Gastroesophageal sphincter (tissue), 4 donors: ENCODE results near the gene WNT2. TPM values are rescaled to one million over a fixed set of nuclear protein-coding genes. Genes with fewer than 3 reads are reported as not detected.

Experiments used
- ATAC-seq: fragments of 150-250 bp; one replicate; pipeline ENCODE4 v1.9.1; 2016; ENCODE audit warnings: mild to moderate bottlenecking, moderate library complexity
- H3K27ac ChIP-seq, 4 donors: fragments of 200-600 bp; sonication (generic) in 3 of 4; 1 replicate in 3 of 4; 2 replicates in 1 of 4; pipeline ENCODE4 v1.5.1; 2016 to 2019
- H3K27me3 ChIP-seq: fragments of 200-600 bp; sonication (generic); one replicate; pipeline ENCODE4 v1.5.1; 2019
- H3K36me3 ChIP-seq, 2 donors: fragments of 200-600 bp; sonication (generic); one replicate each; pipeline ENCODE4 v1.5.1; 2019; ENCODE audit warnings: control low read depth in 1 of 2
- H3K4me1 ChIP-seq, 3 donors: fragments of 200-600 bp; sonication (generic); 1 replicate in 2 of 3; 2 replicates in 1 of 3; pipeline ENCODE4 v1.5.1; 2016 to 2019; ENCODE audit warnings: control low read depth in 2 of 3
- H3K4me3 ChIP-seq, 2 donors: fragments of 200-600 bp; sonication (generic); one replicate each; pipeline ENCODE4 v1.5.1; 2019; ENCODE audit warnings: mild to moderate bottlenecking in 1 of 2, moderate library complexity in 1 of 2
- H3K9me3 ChIP-seq, 3 donors: fragments of 200-600 bp; sonication (generic); one replicate each; pipeline ENCODE4 v1.5.1; 2017 to 2019; ENCODE audit warnings: control low read depth in 2 of 3
- CTCF ChIP-seq, 4 experiments: fragments of 200-600 bp in 2 of 4; fragments of 450-650 bp in 2 of 4; sonication (generic) in 1 of 4; IDR thresholded peaks; one replicate each; pipeline ENCODE4 v1.5.1; 2017 to 2019; ENCODE audit warnings: antibody characterized with exemption in 4 of 4, mild to moderate bottlenecking in 2 of 4, moderate library complexity in 2 of 4
- EP300 ChIP-seq: sonication (generic); formaldehyde crosslinking; IDR thresholded peaks from one replicate; pipeline ENCODE4 v1.6.1; 2017; ENCODE audit warnings: antibody characterized with exemption, mild to moderate bottlenecking
- POLR2A ChIP-seq, 2 donors: fragments of 450-650 bp; IDR thresholded peaks; one replicate each; pipeline ENCODE4 v1.6.1; 2017; ENCODE audit warnings: antibody characterized with exemption in 2 of 2, mild to moderate bottlenecking in 2 of 2, moderate library complexity in 1 of 2
- POLR2AphosphoS5 ChIP-seq: sonication (generic); formaldehyde crosslinking; IDR thresholded peaks from one replicate; pipeline ENCODE4 v1.6.1; 2017; ENCODE audit warnings: antibody characterized with exemption
- WGBS, 2 donors: methylation state at CpG; one replicate each; pipeline ENCODE4 v1.1.5; 2018; ENCODE audit warnings: low coverage in 1 of 2; 5-methylcytosine and 5-hydroxymethylcytosine counted together
- total RNA-seq, 4 donors: library from RNA; depleted of rRNA; stranded (reverse); fragments of >200 nt; gene quantifications; one replicate each; pipeline ENCODE4 v1.1.0, GENCODE V29; 2016

WNT2 gene
- total RNA-seq, 4 donors from 2014 or later, result 0.54 to 1.3 (median 1.1) TPM; not detected in 1

DNA sequence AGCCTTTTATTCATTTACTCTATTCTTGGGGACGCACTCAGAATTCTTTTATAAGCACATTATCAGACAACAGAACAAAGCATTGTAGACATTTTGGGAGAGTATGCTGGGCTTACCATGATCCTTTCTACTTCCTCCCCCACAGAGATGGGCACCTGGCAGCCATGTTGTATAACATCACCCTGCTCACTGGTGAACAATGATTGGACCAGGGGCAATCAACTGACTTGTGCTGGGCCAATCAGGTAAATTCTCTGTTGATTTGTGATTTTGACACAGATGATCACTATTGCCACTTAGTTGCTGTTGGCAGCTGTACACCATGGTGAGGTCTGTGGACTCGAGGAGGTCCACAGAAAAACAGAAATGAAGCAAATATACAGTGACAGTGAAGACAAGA is 43.7 kb downstream of the WNT2 start:
- Histone ChIP-seq H3K27me3 (no peaks in the 10 kb centered on the region), H3K9me3 (no peaks in the 10 kb centered on the region), H3K27ac (no peak overlapping the region), H3K4me3 (no peak overlapping the region), H3K4me1 (no peaks in the 10 kb centered on the region), H3K36me3 (no peaks in the 10 kb centered on the region)
- 87 to 100% methylated on average over 2 of the region's 2 CpGs for WGBS, 2 donors
- TF ChIP-seq POLR2AphosphoS5, result no peak
- no peak for TF ChIP-seq POLR2A (IDR thresholded peaks at IDR 0.05)
- TF ChIP-seq CTCF (IDR thresholded peaks at IDR 0.05), result no peak
- no peak for TF ChIP-seq EP300
- ATAC-seq, result no peak

GRCh38 chr7:117278040-117278439 is 44.8 kb downstream of the WNT2 start:
- no peaks in the 10 kb centered on the region for H3K36me3 ChIP-seq
- 98% methylated on average over 8 of the region's 10 CpGs; no CpG with 5 or more reads in 1 of the 2 donors for WGBS, 2 donors
- no peak for ATAC-seq

GRCh38 chr7:117277576-117277975 is 45.3 kb downstream of the WNT2 start:
- Histone ChIP-seq H3K27me3 (no peaks in the 10 kb centered on the region), H3K27ac (no peak overlapping the region), H3K4me3 (no peak overlapping the region), H3K36me3 (no peaks in the 10 kb centered on the region), H3K4me1 (no peaks in the 10 kb centered on the region), H3K9me3 (no peaks in the 10 kb centered on the region)
- WGBS, 2 donors, result 100% methylated on average over 1 of the region's 3 CpGs
- TF ChIP-seq EP300 (no peak), POLR2A (IDR thresholded peaks at IDR 0.05) (no peak), POLR2AphosphoS5 (no peak), CTCF (IDR thresholded peaks at IDR 0.05) (no peak)
- ATAC-seq, result no peak

More at GRCh38 chr7:117278040-117278439, 44.8 kb downstream of the WNT2 start:
- TF ChIP-seq CTCF (IDR thresholded peaks at IDR 0.05), result no peak
- no peak for TF ChIP-seq POLR2AphosphoS5
- no peak for TF ChIP-seq POLR2A (IDR thresholded peaks at IDR 0.05)
- no peak for TF ChIP-seq EP300
- H3K9me3 ChIP-seq, result no peaks in the 10 kb centered on the region
- no peak overlapping the region for H3K27ac ChIP-seq
- H3K4me3 ChIP-seq, result no peak overlapping the region
- no peaks in the 10 kb centered on the region for H3K4me1 ChIP-seq
- H3K27me3 ChIP-seq, result no peaks in the 10 kb centered on the region

- no peaks in the 10 kb centered on the region for H3K4me1 ChIP-seq
- no peaks in the 10 kb centered on the region for H3K27me3 ChIP-seq
- no peaks in the 10 kb centered on the region for H3K36me3 ChIP-seq
- H3K9me3 ChIP-seq, result no peaks in the 10 kb centered on the region
- TF ChIP-seq POLR2A (IDR thresholded peaks at IDR 0.05) (no peak), EP300 (no peak), CTCF (IDR thresholded peaks at IDR 0.05) (no peak), POLR2AphosphoS5 (no peak)
- H3K27ac ChIP-seq, result no peak overlapping the region
- H3K4me3 ChIP-seq, result no peak overlapping the region
- no peak for ATAC-seq
- WGBS, 2 donors, result 71 to 80% methylated on average over 3 of the region's 4 CpGs
These were observed 47.9 kb downstream of the WNT2 start for GRCh38 chr7:117274951-117275350.

GRCh38 chr7:117273814-117274225 is 49.0 kb downstream of the WNT2 start:
- WGBS, 2 donors, result 66 to 68% methylated on average over 9 to 10 of the region's 11 CpGs
- Histone ChIP-seq H3K27ac (no peak overlapping the region), H3K27me3 (no peaks in the 10 kb centered on the region), H3K4me3 (no peak overlapping the region), H3K9me3 (no peaks in the 10 kb centered on the region), H3K36me3 (no peaks in the 10 kb centered on the region), H3K4me1 (no peaks in the 10 kb centered on the region)
- no peak for ATAC-seq
- TF ChIP-seq POLR2AphosphoS5 (no peak), POLR2A (IDR thresholded peaks at IDR 0.05) (no peak), EP300 (no peak), CTCF (IDR thresholded peaks at IDR 0.05) (no peak)
